Caco-2 (cell line): ENCODE measurements around the gene RYR1. TPM values are rescaled to one million over a fixed set of nuclear protein-coding genes. Genes with fewer than 3 reads are reported as not detected.

Experiments used
- BruUV-seq: library from RNA; stranded (reverse); fragments of 400-500 nt; replicated peaks from 2 replicates; lab custom pipeline; 2021; lab: Mats Ljungman, UMichigan
- CTCF ChIA-PET: fragments of 300-600 bp; sonication (Branson Sonifier 250); formaldehyde crosslinking; loops from one replicate; lab custom pipeline; 2022; ENCODE audit warnings: antibody characterized with exemption; lab: Charles Lee
- POLR2A ChIA-PET: fragments of 300-600 bp; sonication (Branson Sonifier 250); formaldehyde crosslinking; loops from one replicate; lab custom pipeline; 2022; ENCODE audit warnings: antibody characterized with exemption; lab: Charles Lee
- DNase-seq, 2 experiments: peaks; one replicate each; pipeline versions ENCODE4 v3.0.0 to v3.0.0-alpha.2; 2020 to 2022
- H3K27me3 ChIP-seq: replicated peaks from 2 replicates; pipeline ENCODE4 v1.6.0; 2011; ENCODE audit warnings: low read length; ENCODE audit not compliant: control insufficient read depth, insufficient read depth
- H3K36me3 ChIP-seq: 2 replicates; pipeline ENCODE4 v1.5.1; 2011; ENCODE audit warnings: low read length; ENCODE audit not compliant: control insufficient read depth, insufficient read depth
- H3K4me1 ChIP-seq: fragments of 250-450 bp; sonication (Bioruptor Pico); 2 replicates; pipeline ENCODE4 v1.5.1; 2020; ENCODE audit warnings: mild to moderate bottlenecking
- H3K4me3 ChIP-seq: 2 replicates; pipeline ENCODE4 v1.5.1; 2011; ENCODE audit warnings: low read depth, mild to moderate bottlenecking, control low read depth, low read length
- H3K9me3 ChIP-seq: fragments of 250-450 bp; sonication (Bioruptor Pico); 2 replicates; pipeline ENCODE4 v1.5.1; 2020; ENCODE audit warnings: mild to moderate bottlenecking, moderate library complexity
- H3K27ac Mint-ChIP-seq: one replicate; pipeline ENCODE4 v1.8.0; 2022; ENCODE audit warnings: mixed read lengths; ENCODE audit not compliant: unreplicated experiment
- H3K27me3 Mint-ChIP-seq: one replicate; pipeline ENCODE4 v1.8.0; 2022; ENCODE audit warnings: mixed read lengths; ENCODE audit not compliant: insufficient read depth, unreplicated experiment
- H3K36me3 Mint-ChIP-seq: one replicate; pipeline ENCODE4 v1.8.0; 2022; ENCODE audit warnings: mild to moderate bottlenecking, mixed read lengths; ENCODE audit not compliant: insufficient read depth, unreplicated experiment
- H3K4me1 Mint-ChIP-seq: one replicate; pipeline ENCODE4 v1.8.0; 2022; ENCODE audit warnings: low read depth, mixed read lengths; ENCODE audit not compliant: unreplicated experiment
- H3K4me3 Mint-ChIP-seq: one replicate; pipeline ENCODE4 v1.8.0; 2022; ENCODE audit warnings: mild to moderate bottlenecking, moderate library complexity, mixed read lengths; ENCODE audit not compliant: unreplicated experiment
- H3K9me3 Mint-ChIP-seq: one replicate; pipeline ENCODE4 v1.8.0; 2022; ENCODE audit warnings: mixed read lengths; ENCODE audit not compliant: unreplicated experiment
- CTCF ChIP-seq, 2 experiments: fragments of 200-600 bp in 1 of 2; IDR thresholded peaks; 1 replicate in 1 of 2; 2 replicates in 1 of 2; pipeline versions ENCODE4 v1.5.1 to v1.8.0; 2011 to 2022; ENCODE audit warnings: antibody characterized with exemption in 1 of 2, control low read depth in 1 of 2, inconsistent platforms in 1 of 2, low read depth in 1 of 2, low read length in 1 of 2, mild to moderate bottlenecking in 1 of 2, moderate library complexity in 1 of 2; ENCODE audit not compliant: insufficient read depth in 1 of 2, severe bottlenecking in 1 of 2, unreplicated experiment in 1 of 2
- intact Hi-C: fragments of 100-400 bp; cut with micrococcal nuclease; formaldehyde crosslinking; loops from one replicate; pipeline ENCODE4 v1.10.0; 2022; ENCODE audit not compliant: unreplicated experiment
- total RNA-seq: library from RNA; stranded (reverse); gene quantifications from 2 replicates; pipeline ENCODE4 v1.2.3, GENCODE V29; 2022

RYR1 gene
- total RNA-seq, 1 experiment from 2014 or later = 5.6 TPM

- no peak overlapping the region for H3K4me3 Mint-ChIP-seq
- no TSS peak for BruUV-seq
These were observed 85.7 kb downstream of the RYR1 start for GRCh38 chr19:38519168-38519567.

GRCh38 chr19:38519988-38520387 is 86.5 kb downstream of the RYR1 start:
- no peaks in the 10 kb centered on the region for H3K36me3 Mint-ChIP-seq
- no peak overlapping the region for H3K4me3 ChIP-seq
- TF ChIP-seq CTCF (IDR thresholded peaks at IDR 0.05; ENCODE audit: insufficient read depth in 1 of 2, low read depth in 1 of 2, low read length in 1 of 2, severe bottlenecking in 1 of 2, unreplicated experiment in 1 of 2) = no peak
- CTCF ChIA-PET = no interaction called here
- no peak overlapping the region for H3K4me3 Mint-ChIP-seq
- H3K27ac Mint-ChIP-seq = no peak overlapping the region
- POLR2A ChIA-PET = no interaction called here
- no peaks in the 10 kb centered on the region for H3K36me3 ChIP-seq
- no peaks in the 10 kb centered on the region for H3K4me1 ChIP-seq
- DNase-seq = no peak
- H3K27me3 ChIP-seq = no peaks in the 10 kb centered on the region
- intact Hi-C loops = loop anchor here (10.0 kb wide), 1 partner anchor 115 kb away; no protein-coding TSS in a partner anchor
- no peaks in the 10 kb centered on the region for H3K9me3 Mint-ChIP-seq
- H3K4me1 Mint-ChIP-seq = no peaks in the 10 kb centered on the region
- H3K27me3 Mint-ChIP-seq = no peaks in the 10 kb centered on the region
- BruUV-seq = no TSS peak
- no peaks in the 10 kb centered on the region for H3K9me3 ChIP-seq

More at GRCh38 chr19:38519168-38519567, 85.7 kb downstream of the RYR1 start:
- no peaks in the 10 kb centered on the region for H3K9me3 Mint-ChIP-seq
- Histone ChIP-seq H3K36me3 (no peaks in the 10 kb centered on the region), H3K4me3 (no peak overlapping the region), H3K27me3 (no peaks in the 10 kb centered on the region), H3K9me3 (no peaks in the 10 kb centered on the region), H3K4me1 (no peaks in the 10 kb centered on the region)
- no peaks in the 10 kb centered on the region for H3K4me1 Mint-ChIP-seq
- no peaks in the 10 kb centered on the region for H3K36me3 Mint-ChIP-seq
- DNase-seq = no peak
- CTCF ChIA-PET = no interaction called here
- POLR2A ChIA-PET = no interaction called here
- H3K27ac Mint-ChIP-seq = no peak overlapping the region
- intact Hi-C loops = loop anchor here (10.0 kb wide), 1 partner anchor 116 kb away; no protein-coding TSS in a partner anchor
- H3K27me3 Mint-ChIP-seq = no peaks in the 10 kb centered on the region
- no peak for TF ChIP-seq CTCF (IDR thresholded peaks at IDR 0.05; ENCODE audit: insufficient read depth in 1 of 2, low read depth in 1 of 2, low read length in 1 of 2, severe bottlenecking in 1 of 2, unreplicated experiment in 1 of 2)

- DNase-seq = no peak
- H3K9me3 ChIP-seq = no peaks in the 10 kb centered on the region
- no peaks in the 10 kb centered on the region for H3K27me3 Mint-ChIP-seq
- ChIA-PET POLR2A (no interaction called here), CTCF (interaction anchor here (0.6 kb wide), 1 partner anchor 8 kb away, joined by 4 read pairs; no protein-coding TSS in a partner anchor)
- H3K9me3 Mint-ChIP-seq = no peaks in the 10 kb centered on the region
- no peaks in the 10 kb centered on the region for H3K27me3 ChIP-seq
- TF ChIP-seq CTCF (IDR thresholded peaks at IDR 0.05; ENCODE audit: insufficient read depth in 1 of 2, low read depth in 1 of 2, low read length in 1 of 2, severe bottlenecking in 1 of 2, unreplicated experiment in 1 of 2) = no peak
- no peak overlapping the region for H3K27ac Mint-ChIP-seq
- no peaks in the 10 kb centered on the region for H3K36me3 ChIP-seq
- intact Hi-C loops = no loop called here
- H3K4me3 Mint-ChIP-seq = no peak overlapping the region
- H3K4me1 Mint-ChIP-seq = no peaks in the 10 kb centered on the region
- BruUV-seq = no TSS peak
- H3K36me3 Mint-ChIP-seq = no peaks in the 10 kb centered on the region
- H3K4me3 ChIP-seq = no peak overlapping the region
- no peaks in the 10 kb centered on the region for H3K4me1 ChIP-seq
These were observed 89.4 kb downstream of the RYR1 start for GRCh38 chr19:38522915-38523314.
